Right lobe of liver (tissue), 6 donors: ENCODE measurements around the gene CORO2B. TPM values are rescaled to one million over a fixed set of nuclear protein-coding genes. Genes with fewer than 3 reads are reported as not detected.

Experiments
- ATAC-seq, 4 donors: fragments of 200-7000 bp; cut with Tn5 transposase; one replicate each; pipeline ENCODE4 v1.9.1; 2020; ENCODE audit warnings: mild to moderate bottlenecking in 4 of 4, moderate library complexity in 4 of 4
- DNase-seq, 3 donors: peaks; one replicate each; pipeline ENCODE4 v3.0.0-alpha.2; 2020
- H3K27ac ChIP-seq, 3 donors: fragments of 200-600 bp; one replicate each; pipeline ENCODE4 v1.8.0; 2022
- H3K27me3 ChIP-seq, 2 donors: fragments of 200-600 bp; one replicate each; pipeline ENCODE4 v1.8.0; 2022
- H3K36me3 ChIP-seq, 4 donors: fragments of 200-600 bp; sonication (generic) in 1 of 4; one replicate each; pipeline versions ENCODE4 v1.5.1 to v1.8.0; 2017 to 2022; ENCODE audit warnings: control low read depth in 1 of 4
- H3K4me1 ChIP-seq, 4 donors: fragments of 200-600 bp; sonication (generic) in 1 of 4; one replicate each; pipeline versions ENCODE4 v1.5.1 to v1.8.0; 2017 to 2022; ENCODE audit warnings: control low read depth in 1 of 4
- H3K4me3 ChIP-seq, 3 donors: fragments of 200-600 bp; one replicate each; pipeline ENCODE4 v1.8.0; 2022
- H3K9me3 ChIP-seq, 4 donors: fragments of 200-600 bp; sonication (generic) in 1 of 4; one replicate each; pipeline versions ENCODE4 v1.5.1 to v1.8.0; 2017 to 2022; ENCODE audit warnings: control low read depth in 1 of 4
- POLR2A ChIP-seq: fragments of 450-650 bp; IDR thresholded peaks from one replicate; pipeline ENCODE4 v1.6.1; 2017; ENCODE audit warnings: antibody characterized with exemption, mild to moderate bottlenecking
- WGBS: methylation state at CpG from one replicate; pipeline ENCODE4 v1.1.6; 2018; ENCODE audit warnings: low coverage, low lambda C conversion rate; ENCODE audit not compliant: insufficient coverage; ENCODE audit errors: missing lambda C conversion rate; 5-methylcytosine and 5-hydroxymethylcytosine counted together
- intact Hi-C, 2 donors: fragments of 100-400 bp; cut with DNase I; formaldehyde crosslinking; loops; one replicate each; pipeline versions ENCODE4 v1.11.2 to v1.14.1; 2022
- total RNA-seq, 6 experiments: library from RNA; depleted of rRNA in 2 of 6; stranded (reverse); fragments of >200 nt in 2 of 6; fragmentation: NEBNext Ultra II Directional in 3 of 6; extraction: Animal tissue kit (Norgen Biotek cat#: 25700) in 3 of 6; gene quantifications; one replicate each; pipeline versions ENCODE4 v1.1.0 to v1.2.4, GENCODE V29; 2016 to 2023
- TF ChIP-seq, protein P1 (sequence below), 4 donors: fragments of 200-600 bp in 3 of 4; fragments of 450-650 bp in 1 of 4; IDR thresholded peaks; one replicate each; pipeline versions ENCODE4 v1.5.1 to v1.8.0; 2016 to 2022; ENCODE audit warnings: antibody characterized with exemption in 4 of 4, mild to moderate bottlenecking in 2 of 4
- donor health status: DM: no; HTN: yes; CAD: no.
- donor health status: DM: no; HTN: no; CAD: no.
- donor health status: DM: no; HTN: no; CAD: no.
- donor health status: DM: no; HTN: yes; CAD: no.
- donor health status: DM: no; HTN: yes; CAD: no.

CORO2B gene
- total RNA-seq, 6 experiments from 2014 or later: 0.18 to 0.68 (median 0.41) TPM

DNA sequence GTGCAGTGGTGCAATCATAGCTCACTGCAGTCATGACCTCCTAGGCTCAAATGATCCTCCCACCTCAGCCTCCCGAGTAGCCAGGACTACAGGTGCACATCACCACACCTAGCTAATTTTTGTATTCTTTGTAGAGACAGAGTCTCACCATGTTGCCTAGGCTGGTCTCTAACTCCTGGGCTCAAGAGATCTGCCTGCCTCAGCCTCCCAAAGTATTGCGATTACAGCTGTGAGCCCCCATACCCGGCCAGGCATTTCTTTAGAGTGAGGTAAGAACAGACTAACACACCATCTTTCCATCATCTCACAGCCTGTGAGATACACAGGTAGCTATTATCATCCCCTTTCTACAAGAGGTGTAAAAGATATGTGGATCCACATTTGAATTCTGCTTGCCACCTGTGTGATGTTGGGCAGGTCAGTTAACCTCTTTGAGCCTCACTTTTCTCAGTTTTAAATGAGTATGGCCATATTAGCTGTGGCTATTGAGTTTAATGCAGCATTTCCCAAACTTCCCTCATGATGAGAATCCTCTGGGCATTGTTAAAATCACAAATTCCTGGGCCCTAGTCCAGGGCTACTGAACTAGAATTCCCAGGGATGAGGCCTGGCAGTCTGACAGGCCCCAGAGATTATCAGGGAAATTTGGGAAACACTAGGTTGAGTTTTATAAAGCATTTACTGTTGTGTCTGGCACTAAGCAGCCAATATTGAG lies 195.9 kb downstream of the CORO2B start:
- no peak for TF ChIP-seq POLR2A
- Histone ChIP-seq H3K4me1 (no peaks in the 10 kb centered on the region), H3K4me3 (no peak overlapping the region), H3K27me3 (no peaks in the 10 kb centered on the region), H3K27ac (no peak overlapping the region), H3K36me3 (peaks cover 0 to 17% (median 0%) of the 10 kb centered on the region in 4 donors), H3K9me3 (no peaks in the 10 kb centered on the region)
- WGBS: 92% methylated on average over 3 of the region's 3 CpGs
- DNase-seq (no peak), ATAC-seq (no peak)
- intact Hi-C loops: no loop called here

DNA sequence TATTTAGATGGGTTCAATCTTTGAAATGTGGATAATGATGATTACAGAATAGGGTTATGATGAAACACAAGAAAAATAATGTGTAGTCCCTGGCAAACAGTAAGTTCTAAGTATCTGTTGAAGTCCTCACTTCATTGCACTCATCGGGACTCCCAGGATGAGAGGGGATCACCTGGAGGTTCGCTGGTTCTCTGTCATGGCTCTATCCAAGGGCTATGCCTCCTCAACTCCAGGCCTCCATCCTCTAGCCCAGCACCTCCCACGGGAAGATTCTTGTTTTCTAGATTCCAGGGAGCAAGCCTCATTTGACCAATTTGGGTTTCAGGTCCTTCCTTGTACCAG lies 196.4 kb downstream of the CORO2B start:
- Histone ChIP-seq H3K4me3 (no peak overlapping the region), H3K4me1 (no peaks in the 10 kb centered on the region), H3K9me3 (no peaks in the 10 kb centered on the region), H3K27ac (no peak overlapping the region), H3K36me3 (peaks cover 0 to 20% (median 1%) of the 10 kb centered on the region in 4 donors), H3K27me3 (no peaks in the 10 kb centered on the region)
- no peak for DNase-seq
- TF ChIP-seq POLR2A: no peak
- TF ChIP-seq, protein P1, sequence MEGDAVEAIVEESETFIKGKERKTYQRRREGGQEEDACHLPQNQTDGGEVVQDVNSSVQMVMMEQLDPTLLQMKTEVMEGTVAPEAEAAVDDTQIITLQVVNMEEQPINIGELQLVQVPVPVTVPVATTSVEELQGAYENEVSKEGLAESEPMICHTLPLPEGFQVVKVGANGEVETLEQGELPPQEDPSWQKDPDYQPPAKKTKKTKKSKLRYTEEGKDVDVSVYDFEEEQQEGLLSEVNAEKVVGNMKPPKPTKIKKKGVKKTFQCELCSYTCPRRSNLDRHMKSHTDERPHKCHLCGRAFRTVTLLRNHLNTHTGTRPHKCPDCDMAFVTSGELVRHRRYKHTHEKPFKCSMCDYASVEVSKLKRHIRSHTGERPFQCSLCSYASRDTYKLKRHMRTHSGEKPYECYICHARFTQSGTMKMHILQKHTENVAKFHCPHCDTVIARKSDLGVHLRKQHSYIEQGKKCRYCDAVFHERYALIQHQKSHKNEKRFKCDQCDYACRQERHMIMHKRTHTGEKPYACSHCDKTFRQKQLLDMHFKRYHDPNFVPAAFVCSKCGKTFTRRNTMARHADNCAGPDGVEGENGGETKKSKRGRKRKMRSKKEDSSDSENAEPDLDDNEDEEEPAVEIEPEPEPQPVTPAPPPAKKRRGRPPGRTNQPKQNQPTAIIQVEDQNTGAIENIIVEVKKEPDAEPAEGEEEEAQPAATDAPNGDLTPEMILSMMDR (IDR thresholded peaks at IDR 0.05): no peak
- ATAC-seq: no peak
- intact Hi-C loops: no loop called here
- 93% methylated on average over 3 of the region's 3 CpGs for whole genome bisulfite sequencing

DNA sequence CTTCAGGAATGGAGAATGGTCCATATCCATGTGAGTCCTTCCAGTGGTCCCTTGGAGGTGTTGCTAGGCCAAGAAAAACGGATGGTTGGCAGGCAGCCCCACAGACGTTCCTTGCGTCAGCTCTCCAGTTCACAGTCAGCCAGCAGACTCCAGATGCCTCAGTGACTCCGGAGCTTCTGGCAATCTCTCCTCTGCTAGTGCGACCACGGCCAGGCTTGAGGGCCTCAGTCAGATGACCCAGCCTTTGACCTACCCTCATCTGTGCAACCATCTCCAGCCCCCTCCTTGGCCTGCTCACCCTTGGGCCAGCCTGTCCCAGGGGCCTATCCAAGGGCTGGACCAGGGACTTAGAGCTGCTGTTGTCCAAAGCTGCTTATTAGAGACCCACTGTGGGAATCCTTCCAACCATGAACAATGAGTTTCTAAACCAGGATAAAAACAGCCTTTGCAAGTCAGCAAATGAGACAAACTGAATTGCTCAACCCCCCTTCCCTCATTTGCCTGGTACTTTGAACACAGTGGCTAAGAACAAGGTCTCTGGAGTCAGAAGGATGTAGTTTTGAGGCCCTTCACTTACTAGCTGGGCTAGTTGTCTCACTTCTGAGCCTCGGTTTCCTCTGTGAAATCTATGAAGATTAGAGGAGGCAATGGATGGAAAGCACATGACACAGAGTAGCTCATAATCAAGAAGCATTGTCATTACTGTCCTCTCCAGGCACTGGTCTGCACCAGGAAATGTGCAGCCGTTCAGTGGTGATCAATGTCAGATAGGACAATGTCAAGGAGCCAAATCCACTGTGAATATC lies 197.1 kb downstream of the CORO2B start:
- no peaks in the 10 kb centered on the region for H3K9me3 ChIP-seq
- no peaks in the 10 kb centered on the region for H3K4me1 ChIP-seq
- DNase-seq: peak in 1 of 3 donors; percentile 34
- peak; percentile 37 to 55 (median 46) for ATAC-seq
- H3K36me3 ChIP-seq: peaks cover 0 to 26% (median 4%) of the 10 kb centered on the region in 4 donors
- H3K27me3 ChIP-seq: no peaks in the 10 kb centered on the region
- H3K4me3 ChIP-seq: no peak overlapping the region
- whole genome bisulfite sequencing: 20% methylated on average over 1 of the region's 8 CpGs
- TF ChIP-seq POLR2A: no peak
- TF ChIP-seq, protein P1 (IDR thresholded peaks at IDR 0.05): no peak
- no peak overlapping the region for H3K27ac ChIP-seq
- intact Hi-C loops: no loop called here

DNA sequence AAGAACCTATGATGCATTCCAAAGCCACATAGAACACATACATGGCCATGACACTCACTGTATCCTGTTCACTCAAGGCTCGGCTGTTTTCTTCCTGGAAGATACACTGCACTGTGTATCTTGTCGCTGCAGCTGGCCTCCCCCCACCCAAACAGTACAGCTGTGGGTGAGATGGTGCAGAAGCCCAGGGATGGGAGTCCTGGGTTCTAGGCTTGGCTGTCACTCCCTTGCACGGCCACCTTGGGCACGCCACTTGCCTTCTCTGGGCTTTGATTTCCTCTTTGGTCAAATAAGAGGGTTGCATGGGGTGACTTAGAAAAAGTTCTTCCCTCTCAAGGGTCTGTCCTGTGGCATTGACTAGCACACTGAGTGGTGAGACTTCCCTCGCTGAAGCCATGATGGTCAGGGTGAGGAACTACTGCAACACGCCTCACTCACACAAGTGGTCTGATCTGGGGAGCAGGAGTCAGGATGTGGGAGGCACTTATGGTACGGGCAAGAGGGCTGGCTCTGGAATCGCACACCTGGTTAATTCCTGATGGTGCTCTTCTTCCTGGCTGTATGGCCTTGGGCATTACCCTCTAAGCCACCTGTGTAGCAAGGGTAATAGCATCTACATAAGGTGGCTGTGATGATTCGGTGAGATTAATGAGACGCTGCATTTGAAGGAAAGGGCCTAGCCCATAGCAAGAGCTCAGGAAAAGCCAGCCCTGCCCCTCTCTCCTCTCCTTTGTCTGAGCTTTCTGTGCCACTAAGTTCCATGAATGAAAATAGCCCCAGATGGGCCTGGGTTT lies 197.9 kb downstream of the CORO2B start:
- 80% methylated on average over 2 of the region's 10 CpGs for WGBS
- Histone ChIP-seq H3K4me1 (no peaks in the 10 kb centered on the region), H3K27ac (no peak overlapping the region), H3K27me3 (no peaks in the 10 kb centered on the region), H3K36me3 (peaks cover 0 to 28% (median 4%) of the 10 kb centered on the region in 4 donors), H3K4me3 (no peak overlapping the region), H3K9me3 (no peaks in the 10 kb centered on the region)
- ATAC-seq: peak in 1 of 4 donors; percentile 26
- DNase-seq: no peak
- intact Hi-C loops: no loop called here
- TF ChIP-seq, protein P1 (IDR thresholded peaks at IDR 0.05): no peak
- no peak for TF ChIP-seq POLR2A

Other genes starting within 250 kb of the CORO2B start
- 1 to 10 TPM in 1 of 6 experiments, under 1 TPM in 5; 0.51 to 1.4 (median 0.73) TPM for gene ITGA11, start 146.8 kb upstream of the CORO2B start, total RNA-seq
- 10 to 100 TPM; 39.9 to 66.6 (median 49.0) TPM for gene ANP32A, start 241.9 kb downstream of the CORO2B start, total RNA-seq